Thyroid gland (tissue), 4 donors: Measurements from ENCODE around the gene CFDP1. TPM values are rescaled to one million over a fixed set of nuclear protein-coding genes. Genes with fewer than 3 reads are reported as not detected.
A peak's percentile ranks its signal among the peaks of the same experiment; 100 is the strongest.

ENCODE experiments used
- DNase-seq, 2 donors: peaks; one replicate each; pipeline ENCODE4 v3.0.0-alpha.2; 2019
- H3K27ac ChIP-seq, 3 donors: fragments of 200-600 bp; sonication (generic); 1 replicate in 2 of 3; 2 replicates in 1 of 3; pipeline ENCODE4 v1.5.1; 2016 to 2019; ENCODE audit warnings: mild to moderate bottlenecking in 1 of 3, moderate library complexity in 1 of 3
- H3K27me3 ChIP-seq: fragments of 200-600 bp; sonication (generic); one replicate; pipeline ENCODE4 v1.5.1; 2019
- H3K36me3 ChIP-seq, 2 donors: fragments of 200-600 bp; sonication (generic); one replicate each; pipeline ENCODE4 v1.5.1; 2016 to 2019
- H3K4me1 ChIP-seq, 2 donors: fragments of 200-600 bp; sonication (generic); one replicate each; pipeline ENCODE4 v1.5.1; 2017 to 2019
- H3K4me3 ChIP-seq, 3 donors: fragments of 200-600 bp; sonication (generic); replicated peaks in 1 of 3; 1 replicate in 2 of 3; 2 replicates in 1 of 3; pipeline ENCODE4 v1.5.1; 2016; ENCODE audit warnings: mild to moderate bottlenecking in 1 of 3
- H3K9me3 ChIP-seq: fragments of 200-600 bp; sonication (generic); one replicate; pipeline ENCODE4 v1.5.1; 2017
- POLR2A ChIP-seq, 2 donors: fragments of 450-650 bp; IDR thresholded peaks; one replicate each; pipeline ENCODE4 v1.6.1; 2017; ENCODE audit warnings: antibody characterized with exemption in 2 of 2, mild to moderate bottlenecking in 2 of 2, moderate library complexity in 1 of 2
- WGBS, 2 donors: methylation state at CpG; one replicate each; pipeline ENCODE4 v1.1.5; 2017; 5-methylcytosine and 5-hydroxymethylcytosine counted together
- intact Hi-C: fragments of 100-400 bp; cut with DNase I; formaldehyde crosslinking; loops from one replicate; pipeline ENCODE4 v1.15.1; 2023
- total RNA-seq, 4 donors: library from RNA; depleted of rRNA; stranded (reverse); fragments of >200 nt; gene quantifications; one replicate each; pipeline ENCODE4 v1.2.3, GENCODE V29; 2016
- TF ChIP-seq, protein P1 (sequence below), 6 experiments: fragments of 200-600 bp in 3 of 6; fragments of 450-650 bp in 3 of 6; sonication (generic) in 3 of 6; IDR thresholded peaks; one replicate each; pipeline ENCODE4 v1.5.1; 2016 to 2019; ENCODE audit warnings: antibody characterized with exemption in 6 of 6, mild to moderate bottlenecking in 2 of 6, inconsistent platforms in 1 of 6, moderate library complexity in 1 of 6

The CFDP1 gene
- total RNA-seq, 4 donors from 2014 or later = 50.5 to 77.9 (median 60.7) TPM

GRCh38 chr16:75262104-75262799, 171.1 kb downstream of the CFDP1 start:
- DNase-seq = peak; percentile 49 to 53
- H3K36me3 ChIP-seq = no peaks in the 10 kb centered on the region
- no peak overlapping the region for H3K4me3 ChIP-seq
- intact Hi-C loops = no loop called here
- no peaks in the 10 kb centered on the region for H3K27me3 ChIP-seq
- TF ChIP-seq POLR2A (IDR thresholded peaks at IDR 0.05) = no peak
- TF ChIP-seq, protein P1, sequence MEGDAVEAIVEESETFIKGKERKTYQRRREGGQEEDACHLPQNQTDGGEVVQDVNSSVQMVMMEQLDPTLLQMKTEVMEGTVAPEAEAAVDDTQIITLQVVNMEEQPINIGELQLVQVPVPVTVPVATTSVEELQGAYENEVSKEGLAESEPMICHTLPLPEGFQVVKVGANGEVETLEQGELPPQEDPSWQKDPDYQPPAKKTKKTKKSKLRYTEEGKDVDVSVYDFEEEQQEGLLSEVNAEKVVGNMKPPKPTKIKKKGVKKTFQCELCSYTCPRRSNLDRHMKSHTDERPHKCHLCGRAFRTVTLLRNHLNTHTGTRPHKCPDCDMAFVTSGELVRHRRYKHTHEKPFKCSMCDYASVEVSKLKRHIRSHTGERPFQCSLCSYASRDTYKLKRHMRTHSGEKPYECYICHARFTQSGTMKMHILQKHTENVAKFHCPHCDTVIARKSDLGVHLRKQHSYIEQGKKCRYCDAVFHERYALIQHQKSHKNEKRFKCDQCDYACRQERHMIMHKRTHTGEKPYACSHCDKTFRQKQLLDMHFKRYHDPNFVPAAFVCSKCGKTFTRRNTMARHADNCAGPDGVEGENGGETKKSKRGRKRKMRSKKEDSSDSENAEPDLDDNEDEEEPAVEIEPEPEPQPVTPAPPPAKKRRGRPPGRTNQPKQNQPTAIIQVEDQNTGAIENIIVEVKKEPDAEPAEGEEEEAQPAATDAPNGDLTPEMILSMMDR (IDR thresholded peaks at IDR 0.05) = no peak
- peaks cover 62 to 68% of the 10 kb centered on the region in 2 donors for H3K4me1 ChIP-seq
- 74 to 80% methylated on average over 10 to 14 of the region's 14 CpGs for WGBS, 2 donors
- H3K27ac ChIP-seq = peak overlapping the region in 2 of 3 donors; percentile 24 to 43
- H3K9me3 ChIP-seq = no peaks in the 10 kb centered on the region

- H3K4me1 ChIP-seq = peaks cover 64 to 68% of the 10 kb centered on the region in 2 donors
- no peak for DNase-seq
- H3K4me3 ChIP-seq = no peak overlapping the region
Measured at GRCh38 chr16:75261590-75262078, 171.7 kb downstream of the CFDP1 start.

DNA sequence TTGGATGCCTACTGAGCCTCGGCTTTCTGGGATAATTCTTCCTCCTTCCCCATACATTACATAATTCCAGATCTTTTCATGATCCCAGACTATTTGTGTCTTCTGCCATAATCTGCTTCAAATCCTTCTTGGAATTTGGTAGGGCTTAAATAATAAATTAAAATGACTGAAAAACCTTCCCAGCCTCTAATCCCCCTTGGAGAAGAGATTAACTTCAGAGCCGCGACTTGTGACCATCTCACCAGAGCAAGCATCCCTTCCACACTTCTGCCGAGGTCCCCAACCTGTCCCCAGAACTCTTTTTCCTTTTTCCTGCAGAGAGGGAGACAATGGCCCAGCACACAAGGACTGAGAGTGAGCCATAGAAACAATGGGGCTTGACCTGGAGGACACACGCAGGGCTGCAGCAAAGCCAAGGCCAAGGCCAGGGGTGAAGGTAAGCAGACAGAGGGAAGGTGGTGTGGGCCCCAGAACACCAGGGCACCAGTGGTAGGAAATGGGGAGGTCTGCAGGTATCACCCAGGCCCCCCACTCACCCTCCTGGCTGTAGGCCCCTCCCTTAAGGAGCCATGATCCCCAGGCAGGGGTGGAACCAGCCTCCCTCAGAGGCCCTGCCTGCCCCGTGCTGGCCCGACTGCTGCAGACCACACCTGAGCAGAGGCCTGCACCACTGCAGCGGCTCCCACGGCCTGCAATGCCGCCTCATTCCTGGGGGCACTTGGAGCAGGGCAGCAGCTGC, 172.3 kb downstream of the CFDP1 start:
- no peak for DNase-seq
- WGBS, 2 donors = 80 to 87% methylated on average over 5 to 7 of the region's 10 CpGs
- peaks cover 63 to 68% of the 10 kb centered on the region in 2 donors for H3K4me1 ChIP-seq

More at GRCh38 chr16:75261590-75262078, 171.7 kb downstream of the CFDP1 start:
- no peak for TF ChIP-seq POLR2A (IDR thresholded peaks at IDR 0.05)
- TF ChIP-seq, protein P1 (IDR thresholded peaks at IDR 0.05) = no peak
- H3K9me3 ChIP-seq = no peaks in the 10 kb centered on the region
- no peaks in the 10 kb centered on the region for H3K36me3 ChIP-seq
- peak overlapping the region in 2 of 3 donors; percentile 17 to 43 for H3K27ac ChIP-seq
- WGBS, 2 donors = 88% methylated on average over 2 of the region's 3 CpGs; no CpG with 5 or more reads in 1 of the 2 donors
- intact Hi-C loops = no loop called here
- H3K27me3 ChIP-seq = no peaks in the 10 kb centered on the region

DNA sequence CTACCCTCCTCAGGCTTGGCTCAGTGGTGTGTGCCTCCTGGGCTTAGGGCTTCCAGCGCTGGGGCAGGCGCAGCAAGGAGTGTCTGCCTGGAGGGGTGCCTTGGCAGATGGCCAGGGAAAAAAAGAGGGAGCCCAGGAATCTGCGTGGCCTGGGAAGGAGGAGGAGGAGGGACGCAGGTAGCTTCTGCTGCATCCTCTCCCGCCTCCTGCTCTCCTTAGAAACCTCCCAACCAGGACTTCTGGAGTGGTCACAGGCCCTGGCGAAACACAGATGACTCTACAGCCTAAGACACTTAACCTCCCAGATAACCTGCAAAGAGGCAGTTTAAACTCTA, 174.5 kb downstream of the CFDP1 start:
- intact Hi-C loops = no loop called here
- WGBS, 2 donors = 35 to 45% methylated on average over 6 of the region's 6 CpGs
- no peaks in the 10 kb centered on the region for H3K9me3 ChIP-seq
- H3K27me3 ChIP-seq = no peaks in the 10 kb centered on the region
- H3K4me1 ChIP-seq = peaks cover 57 to 82% of the 10 kb centered on the region in 2 donors
- H3K36me3 ChIP-seq = no peaks in the 10 kb centered on the region
- H3K27ac ChIP-seq = peak overlapping the region; percentile 21 to 81 (median 41)
- H3K4me3 ChIP-seq = no peak overlapping the region
- TF ChIP-seq, protein P1 (IDR thresholded peaks at IDR 0.05) = peak in 1 of 6 experiments; percentile 12
- TF ChIP-seq POLR2A (IDR thresholded peaks at IDR 0.05) = no peak
- DNase-seq = peak; percentile 85 to 89

More for the DNA sequence above, 172.3 kb downstream of the CFDP1 start:
- Histone ChIP-seq H3K4me3 (no peak overlapping the region), H3K9me3 (no peaks in the 10 kb centered on the region), H3K27me3 (no peaks in the 10 kb centered on the region), H3K27ac (peak overlapping the region in 1 of 3 donors; percentile 38), H3K36me3 (no peaks in the 10 kb centered on the region)
- TF ChIP-seq POLR2A (IDR thresholded peaks at IDR 0.05) = no peak
- TF ChIP-seq, protein P1 (IDR thresholded peaks at IDR 0.05) = no peak
- intact Hi-C loops = no loop called here
